ENCODE measurements around the gene MRM3. TPM values are rescaled to one million over a fixed set of nuclear protein-coding genes. Genes with fewer than 3 reads are reported as not detected.

MRM3 gene
- total and polyA plus RNA-seq, 2 donors (not counting 3 experiments of a cell fraction or from before 2014, with no cell fraction given), result 17.1 to 19.2 TPM

- peaks cover 10% of the 10 kb centered on the region for H3K4me1 ChIP-seq (ENCODE audit: control insufficient read depth, extremely low read depth, insufficient read depth, low read length)
- H3K9me3 ChIP-seq (replicated peaks; ENCODE audit: control insufficient read depth, insufficient read depth, low read length), result no peaks in the 10 kb centered on the region
- no TSS peak for BruUV-seq (replicated peaks)
- no peak overlapping the region for H3K4me2 ChIP-seq (ENCODE audit: insufficient read depth, low read length)
- no peaks in the 10 kb centered on the region for H4K20me1 ChIP-seq (replicated peaks; ENCODE audit: control insufficient read depth, extremely low read depth, insufficient read depth, low read length)
- H3K9ac ChIP-seq (replicated peaks; ENCODE audit: extremely low read depth, insufficient read depth, low read length), result no peak overlapping the region
- dilution Hi-C loops (cut with MboI; ENCODE audit: extremely low pct_ligation_motif_present, low sequenced_read_pairs), result loop anchor here (25.0 kb wide), 1 partner anchor 190 kb away; the partner anchor contains the start of genes NXN and TIMM22
- H3K9me1 ChIP-seq (replicated peaks; ENCODE audit: control insufficient read depth, extremely low read depth, insufficient read depth, low read length), result no peaks in the 10 kb centered on the region
- no peak for TF ChIP-seq CTCF (IDR thresholded peaks at IDR 0.05; ENCODE audit: extremely low read depth in 1 of 2, insufficient read depth in 1 of 2, low read depth in 1 of 2, low read length in 2 of 2)
- TF ChIP-seq MAX (IDR thresholded peaks at IDR 0.05; ENCODE audit: insufficient read depth, insufficient read length), result no peak
- no peak for TF ChIP-seq MYC (IDR thresholded peaks at IDR 0.05; ENCODE audit: low read depth, low read length)
- no peak for TF ChIP-seq EZH2 (IDR thresholded peaks at IDR 0.05; ENCODE audit: borderline replicate concordance, low read depth, low read length, severe bottlenecking)
- TF ChIP-seq FOS (IDR thresholded peaks at IDR 0.05; ENCODE audit: borderline replicate concordance, insufficient read depth, low read length), result no peak
- no peak for TF ChIP-seq POLR2AphosphoS5 (IDR thresholded peaks at IDR 0.05; ENCODE audit: insufficient read depth, low read depth, low read length)
- TF ChIP-seq POLR2A (IDR thresholded peaks at IDR 0.05; ENCODE audit: low read depth, low read length), result no peak
- TF ChIP-seq GATA2 (IDR thresholded peaks at IDR 0.05; ENCODE audit: insufficient read depth, insufficient read length, low read depth, low read length), result no peak
- no peak for TF ChIP-seq JUN (IDR thresholded peaks at IDR 0.05; ENCODE audit: borderline replicate concordance, insufficient read depth, insufficient read length, low read depth)
- H3K36me3 ChIP-seq (ENCODE audit: control insufficient read depth in 2 of 2, extremely low read depth in 1 of 2, insufficient read depth in 2 of 2, low read length in 2 of 2), result peaks cover 3 to 6% of the 10 kb centered on the region in 2 experiments
- DNase-seq (ENCODE audit: low read depth, low spot score), result no peak
- ChIA-PET CTCF (interaction anchor here (0.8 to 15.3 kb wide), 4 partner anchors 82 to 259 kb away, joined by 5 to 341 read pairs (median 41); partner anchors contain the start of genes NXN and TIMM22), POLR2A (interaction anchor here (0.6 to 0.9 kb wide), 2 partner anchors 173 to 183 kb away, joined by 3 to 4 read pairs; no protein-coding TSS in a partner anchor)
- no peaks in the 10 kb centered on the region for H3K79me2 ChIP-seq (ENCODE audit: control insufficient read depth, insufficient read depth, low read length)
- intact Hi-C loops (cut with micrococcal nuclease), result no loop called here
- H3K27me3 ChIP-seq (ENCODE audit: control insufficient read depth in 2 of 2, insufficient read depth in 2 of 2, low read length in 2 of 2), result no peaks in the 10 kb centered on the region
- no peak overlapping the region for H2AFZ ChIP-seq (ENCODE audit: low read depth, low read length)
- H3K27ac ChIP-seq (ENCODE audit: insufficient read depth, low read depth, low read length), result no peak overlapping the region
- no peak overlapping the region for H3K4me3 ChIP-seq (replicated peaks in 1 of 3; ENCODE audit: insufficient read depth in 1 of 3, low read depth in 1 of 3, low read length in 3 of 3)
- no peak for FAIRE-seq
Observed at GRCh38 chr17:797236-797840, 15.2 kb downstream of the MRM3 start.
